Fibroblast of lung (primary cell): ENCODE results near the gene HSPBAP1. TPM values are rescaled to one million over a fixed set of nuclear protein-coding genes. Genes with fewer than 3 reads are reported as not detected.

Experiments
- DNase-seq, 2 donors: peaks; one replicate each; pipeline versions ENCODE4 v3.0.0 to v3.0.0-alpha.2; 2010; ENCODE audit warnings: low read depth in 2 of 2
- H2AFZ ChIP-seq: 2 replicates; pipeline ENCODE4 v1.5.1; 2012; ENCODE audit warnings: low read length, control low read depth, inconsistent platforms
- H3K27ac ChIP-seq: 2 replicates; pipeline ENCODE4 v1.5.1; 2011; ENCODE audit warnings: low read length, control low read depth; ENCODE audit not compliant: insufficient read depth
- H3K27me3 ChIP-seq: 2 replicates; pipeline ENCODE4 v1.5.1; 2011; ENCODE audit warnings: mild to moderate bottlenecking, low read length; ENCODE audit not compliant: control insufficient read depth, insufficient read depth
- H3K36me3 ChIP-seq: 2 replicates; pipeline ENCODE4 v1.5.1; 2011; ENCODE audit warnings: low read length; ENCODE audit not compliant: control insufficient read depth, insufficient read depth
- H3K4me1 ChIP-seq: 2 replicates; pipeline ENCODE4 v1.5.1; 2011; ENCODE audit warnings: low read length; ENCODE audit not compliant: control insufficient read depth, insufficient read depth; ENCODE audit errors: extremely low read depth
- H3K4me2 ChIP-seq: 2 replicates; pipeline ENCODE4 v1.5.1; 2011; ENCODE audit warnings: low read length, control low read depth; ENCODE audit not compliant: insufficient read depth; ENCODE audit errors: extremely low read depth
- H3K4me3 ChIP-seq, 4 experiments: fragments of 200-600 bp in 1 of 4; sonication (generic) in 1 of 4; replicated peaks in 1 of 4; 2 replicates each; pipeline ENCODE4 v1.5.1; 2011 to 2016; ENCODE audit warnings: low read length in 4 of 4, low read depth in 3 of 4, mild to moderate bottlenecking in 3 of 4, control low read depth in 2 of 4, inconsistent platforms in 1 of 4, mixed read lengths in 1 of 4; ENCODE audit not compliant: insufficient read depth in 1 of 4; ENCODE audit errors: control extremely low read depth in 1 of 4
- H3K79me2 ChIP-seq: 2 replicates; pipeline ENCODE4 v1.5.1; 2012; ENCODE audit warnings: mild to moderate bottlenecking, low read length, inconsistent platforms; ENCODE audit not compliant: control insufficient read depth, insufficient read depth
- H3K9ac ChIP-seq: 2 replicates; pipeline ENCODE4 v1.5.1; 2011; ENCODE audit warnings: mild to moderate bottlenecking, low read length, control low read depth; ENCODE audit not compliant: insufficient read depth
- H3K9me3 ChIP-seq: 2 replicates; pipeline ENCODE4 v1.5.1; 2012; ENCODE audit warnings: low read depth, low read length; ENCODE audit not compliant: control insufficient read depth, insufficient read depth
- H4K20me1 ChIP-seq: 2 replicates; pipeline ENCODE4 v1.5.1; 2011; ENCODE audit warnings: low read length; ENCODE audit not compliant: control insufficient read depth, insufficient read depth; ENCODE audit errors: extremely low read depth
- EZH2 ChIP-seq: IDR thresholded peaks from 2 replicates; pipeline ENCODE4 v1.5.1; 2012; ENCODE audit warnings: low read length, control low read depth, mild to moderate bottlenecking; ENCODE audit errors: missing control alignments
- polyA plus RNA-seq, 2 donors: library from polyadenylated mRNA; depleted of rRNA in 1 of 2; stranded (reverse) in 1 of 2; unstranded in 1 of 2; fragments of >200 nt; gene quantifications; 2 replicates each; pipeline ENCODE4 v1.2.1, GENCODE V29; 2011 to 2012; ENCODE audit warnings: missing spikeins in 1 of 2
- total RNA-seq: library from RNA; depleted of rRNA; stranded (reverse); fragments of >200 nt; gene quantifications from 2 replicates; pipeline ENCODE4 v1.2.1, GENCODE V29; 2014
- TF ChIP-seq, protein P1 (sequence below), 2 donors: IDR thresholded peaks in 1 of 2; conservative IDR thresholded peaks in 1 of 2; 1 replicate in 1 of 2; 2 replicates in 1 of 2; pipeline ENCODE4 v1.5.1; 2011 to 2012; ENCODE audit warnings: low read length in 2 of 2, control low read depth in 1 of 2, inconsistent platforms in 1 of 2, low read depth in 1 of 2, mild to moderate bottlenecking in 1 of 2

Gene HSPBAP1
- total and polyA plus RNA-seq, 2 donors (not counting 1 experiment from before 2014, with no cell fraction given) = 5.2 to 12.4 TPM

DNA sequence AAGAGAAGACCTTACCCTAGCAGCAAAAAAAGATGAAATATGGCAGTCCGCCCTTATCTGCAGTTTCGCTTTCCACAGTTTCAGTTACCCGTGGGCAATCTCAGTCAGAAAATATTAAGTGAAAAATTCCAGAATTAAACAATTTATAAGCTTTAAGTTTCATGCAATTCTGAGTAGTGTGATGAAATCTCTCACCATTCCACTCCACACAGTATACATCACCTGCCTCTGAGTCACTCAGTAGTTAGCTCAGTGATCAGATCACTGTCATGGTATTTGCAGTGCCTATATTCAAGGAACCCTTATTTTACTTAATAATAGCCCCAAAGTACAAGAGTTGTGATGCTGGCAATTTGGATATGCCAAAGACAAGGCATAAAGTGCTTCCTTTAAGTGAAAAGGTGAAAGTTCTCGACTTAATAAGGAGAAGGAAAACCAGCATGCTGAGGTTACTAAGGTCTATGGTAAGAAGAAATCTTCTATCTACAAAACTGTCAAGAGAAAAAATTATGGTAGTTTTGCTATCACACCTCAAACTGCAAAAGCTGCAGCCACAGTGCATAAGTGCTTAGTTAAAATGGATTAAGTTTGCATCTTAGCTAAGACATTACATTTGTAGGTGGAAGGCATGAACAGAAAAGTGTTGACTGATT, 48.1 kb downstream of the HSPBAP1 start:
- no peak overlapping the region for H3K9ac ChIP-seq

DNA sequence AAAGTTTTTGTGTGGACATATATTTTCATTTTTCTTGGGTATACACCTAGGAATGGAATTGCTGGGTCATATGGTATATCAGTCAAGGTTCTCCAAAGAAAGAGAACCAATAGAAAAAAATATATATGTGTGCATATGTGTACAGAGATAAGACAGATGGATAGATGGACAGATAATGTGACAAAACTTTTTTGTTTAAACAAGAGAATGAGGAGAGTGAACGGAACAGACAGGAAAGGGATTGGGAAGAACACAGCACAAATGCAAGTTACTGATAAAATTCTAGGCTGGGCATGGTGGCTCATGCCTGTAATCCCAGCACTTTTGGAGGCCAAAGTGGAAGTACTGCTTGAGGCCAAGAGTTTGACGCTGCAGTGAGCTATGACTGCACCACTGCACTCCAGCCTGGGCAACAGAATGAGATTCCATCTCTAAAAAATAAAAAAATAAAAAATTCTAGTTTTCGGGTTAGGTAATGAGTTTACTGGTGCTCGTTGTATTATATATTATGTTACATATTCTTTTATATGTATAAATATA, 50.0 kb downstream of the HSPBAP1 start:
- no peak for DNase-seq
- no peaks in the 10 kb centered on the region for H3K27me3 ChIP-seq
- H2AFZ ChIP-seq = no peak overlapping the region
- no peaks in the 10 kb centered on the region for H3K9me3 ChIP-seq
- no peak overlapping the region for H3K27ac ChIP-seq
- H3K9ac ChIP-seq = no peak overlapping the region
- no peaks in the 10 kb centered on the region for H3K36me3 ChIP-seq
- no peak overlapping the region for H3K4me2 ChIP-seq
- H4K20me1 ChIP-seq = no peaks in the 10 kb centered on the region
- H3K4me3 ChIP-seq = no peak overlapping the region
- no peak for TF ChIP-seq EZH2
- TF ChIP-seq, protein P1, sequence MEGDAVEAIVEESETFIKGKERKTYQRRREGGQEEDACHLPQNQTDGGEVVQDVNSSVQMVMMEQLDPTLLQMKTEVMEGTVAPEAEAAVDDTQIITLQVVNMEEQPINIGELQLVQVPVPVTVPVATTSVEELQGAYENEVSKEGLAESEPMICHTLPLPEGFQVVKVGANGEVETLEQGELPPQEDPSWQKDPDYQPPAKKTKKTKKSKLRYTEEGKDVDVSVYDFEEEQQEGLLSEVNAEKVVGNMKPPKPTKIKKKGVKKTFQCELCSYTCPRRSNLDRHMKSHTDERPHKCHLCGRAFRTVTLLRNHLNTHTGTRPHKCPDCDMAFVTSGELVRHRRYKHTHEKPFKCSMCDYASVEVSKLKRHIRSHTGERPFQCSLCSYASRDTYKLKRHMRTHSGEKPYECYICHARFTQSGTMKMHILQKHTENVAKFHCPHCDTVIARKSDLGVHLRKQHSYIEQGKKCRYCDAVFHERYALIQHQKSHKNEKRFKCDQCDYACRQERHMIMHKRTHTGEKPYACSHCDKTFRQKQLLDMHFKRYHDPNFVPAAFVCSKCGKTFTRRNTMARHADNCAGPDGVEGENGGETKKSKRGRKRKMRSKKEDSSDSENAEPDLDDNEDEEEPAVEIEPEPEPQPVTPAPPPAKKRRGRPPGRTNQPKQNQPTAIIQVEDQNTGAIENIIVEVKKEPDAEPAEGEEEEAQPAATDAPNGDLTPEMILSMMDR (conservative IDR thresholded peaks at IDR 0.05 in 1 of 2, IDR thresholded peaks at IDR 0.05 in 1 of 2; ENCODE audit: low read depth in 1 of 2, low read length in 2 of 2) = no peak
- no peaks in the 10 kb centered on the region for H3K4me1 ChIP-seq
- H3K79me2 ChIP-seq = no peaks in the 10 kb centered on the region

More for the DNA sequence above, 48.1 kb downstream of the HSPBAP1 start:
- Histone ChIP-seq H3K4me2 (no peak overlapping the region), H3K27me3 (no peaks in the 10 kb centered on the region), H3K36me3 (no peaks in the 10 kb centered on the region), H2AFZ (no peak overlapping the region), H4K20me1 (no peaks in the 10 kb centered on the region), H3K4me3 (no peak overlapping the region), H3K27ac (no peak overlapping the region), H3K9me3 (no peaks in the 10 kb centered on the region), H3K79me2 (no peaks in the 10 kb centered on the region), H3K4me1 (no peaks in the 10 kb centered on the region)
- TF ChIP-seq, protein P1 (conservative IDR thresholded peaks at IDR 0.05 in 1 of 2, IDR thresholded peaks at IDR 0.05 in 1 of 2; ENCODE audit: low read depth in 1 of 2, low read length in 2 of 2) = no peak
- no peak for TF ChIP-seq EZH2
- peak; percentile 40 to 76 for DNase-seq

DNA sequence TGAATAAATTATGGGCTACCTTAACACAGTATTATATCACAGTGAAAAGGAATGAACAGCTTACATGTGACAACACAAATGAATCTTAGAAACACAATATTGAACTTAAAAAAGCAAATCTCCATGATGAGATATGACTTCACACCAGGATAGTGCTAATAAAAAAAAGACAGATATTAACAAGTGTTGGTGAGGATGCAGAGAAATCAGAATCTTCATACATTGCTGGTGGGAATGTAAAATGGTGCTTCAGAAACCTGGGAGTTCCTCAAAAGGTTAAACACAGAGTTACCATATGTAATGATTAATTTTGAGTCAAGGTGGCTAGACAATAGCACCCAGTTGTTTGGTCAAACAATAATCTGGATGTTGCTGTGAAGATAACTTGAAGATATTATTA, 51.4 kb downstream of the HSPBAP1 start:
- Histone ChIP-seq H3K9me3 (no peaks in the 10 kb centered on the region), H3K9ac (no peak overlapping the region), H3K4me3 (no peak overlapping the region), H3K79me2 (no peaks in the 10 kb centered on the region), H2AFZ (no peak overlapping the region), H3K27ac (no peak overlapping the region), H3K4me2 (no peak overlapping the region), H3K36me3 (no peaks in the 10 kb centered on the region), H4K20me1 (no peaks in the 10 kb centered on the region), H3K27me3 (no peaks in the 10 kb centered on the region), H3K4me1 (no peaks in the 10 kb centered on the region)
- DNase-seq = no peak
- TF ChIP-seq, protein P1 (conservative IDR thresholded peaks at IDR 0.05 in 1 of 2, IDR thresholded peaks at IDR 0.05 in 1 of 2; ENCODE audit: low read depth in 1 of 2, low read length in 2 of 2) = no peak
- TF ChIP-seq EZH2 = no peak
